NCI-H526 treated with DMSO at 0.1 percent for 48 hours (cell line): Measurements from ENCODE around the gene GLUL.
A peak's percentile ranks its signal among the peaks of the same experiment; 100 is the strongest.
"Not testable (repeated sequence)": the region's sequence is repeated elsewhere in the genome, so short reads cannot be mapped to it uniquely, and the experiment has no call there.

ENCODE experiments used
- DNase-seq: peaks from one replicate; lab custom pipeline; 2025; lab: John Stamatoyannopoulos, UW

Gene GLUL

DNA sequence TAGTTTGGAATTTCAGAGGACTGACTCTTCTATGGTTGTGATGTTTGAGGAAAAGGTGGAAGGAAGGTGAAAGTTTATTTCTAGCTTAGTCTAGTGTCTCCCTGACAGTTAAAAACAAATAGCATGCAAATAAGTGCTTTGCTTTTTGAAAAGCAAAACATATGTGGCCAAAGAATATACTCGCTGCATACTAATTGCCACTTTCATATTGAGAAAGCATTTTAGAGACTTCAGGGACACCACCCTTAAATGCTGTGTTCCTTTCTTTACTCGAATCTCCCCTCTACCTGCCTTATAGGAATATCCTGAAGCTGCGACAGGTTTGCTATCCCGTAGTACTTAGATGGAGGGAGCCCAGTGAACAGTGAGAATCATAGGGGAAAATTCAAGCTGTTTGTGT, 23.2 kb downstream of the GLUL start:
- peak; percentile 98 for DNase-seq

DNA sequence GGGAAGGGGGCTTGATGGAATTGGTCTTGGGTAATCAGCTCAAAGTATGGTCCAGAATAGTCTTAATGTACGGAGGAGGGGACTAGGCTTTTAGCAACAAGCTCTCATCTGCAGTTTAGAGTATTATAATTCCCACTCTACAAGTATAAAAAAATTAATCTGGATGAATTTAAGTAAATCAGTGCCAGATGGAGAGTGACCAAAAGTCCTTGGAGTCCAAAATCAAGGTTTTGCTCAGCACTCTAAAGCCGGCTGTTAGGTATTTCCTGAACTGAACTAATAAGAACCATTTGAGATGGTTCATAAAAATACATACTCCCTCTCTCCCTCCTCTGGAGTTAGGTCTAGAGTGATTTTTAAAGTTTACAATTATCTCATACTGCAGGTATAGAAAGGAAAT, 23.7 kb downstream of the GLUL start:
- DNase-seq = no peak

DNA sequence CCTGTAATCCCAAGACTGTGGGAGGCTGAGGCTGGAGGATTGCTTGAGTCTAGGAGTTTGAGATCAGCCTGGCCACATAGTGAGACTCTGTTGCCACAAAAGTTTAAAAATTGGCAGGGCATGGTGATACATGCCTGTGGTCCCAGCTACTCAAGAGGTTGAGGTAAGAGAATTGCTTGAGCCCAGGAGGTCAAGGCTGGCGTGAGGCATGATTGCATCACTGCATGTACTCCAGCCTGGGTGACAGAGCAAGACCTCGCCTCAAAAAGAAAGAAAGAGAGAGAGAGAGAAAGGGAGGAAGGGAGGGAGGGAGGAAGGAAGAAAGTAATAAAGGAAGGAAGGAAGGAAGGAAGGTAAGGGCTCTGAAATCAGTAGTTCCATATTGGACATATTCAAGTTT, 25.0 kb downstream of the GLUL start:
- no peak for DNase-seq

DNA sequence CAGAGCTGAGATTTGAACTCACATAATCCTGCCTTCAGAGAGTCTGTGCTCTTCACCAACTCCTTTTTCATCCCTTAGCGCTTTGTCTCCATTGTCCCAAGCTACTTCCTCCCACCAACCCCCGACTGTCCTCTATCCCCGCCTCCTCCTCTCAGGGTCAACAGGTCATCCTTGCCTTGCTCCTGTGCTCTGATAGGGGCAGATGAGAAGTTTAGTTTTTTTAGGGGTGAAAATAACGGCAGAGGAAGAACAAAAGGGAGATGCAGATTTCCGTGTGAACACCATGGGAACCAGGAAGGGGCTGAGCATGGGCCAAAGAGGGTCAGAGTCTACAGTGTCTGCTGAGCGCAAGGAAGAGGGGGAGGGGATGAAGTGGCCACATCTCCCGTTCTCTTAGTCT, 31.9 kb downstream of the GLUL start:
- no peak for DNase-seq

DNA sequence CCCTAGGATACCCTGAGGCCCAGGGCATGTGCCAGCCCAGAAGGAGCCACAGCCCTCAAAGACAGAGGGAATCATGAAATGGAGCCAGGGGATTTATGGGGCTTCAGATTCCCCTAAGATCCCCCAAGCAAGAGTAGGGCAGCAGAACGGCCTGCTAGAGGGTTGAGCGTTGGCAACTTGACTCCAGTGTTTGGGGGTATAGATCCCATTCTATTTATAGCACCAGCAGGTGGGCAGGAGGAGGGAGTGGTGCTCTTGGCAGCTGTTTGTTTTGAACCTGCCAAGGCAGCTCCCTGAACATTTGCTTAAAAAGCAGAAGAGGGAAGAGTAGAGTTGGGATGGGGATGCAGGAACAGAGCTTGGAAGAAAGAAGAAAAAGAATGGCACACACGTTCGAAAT, 33.7 kb downstream of the GLUL start:
- DNase-seq = peak; percentile 95

DNA sequence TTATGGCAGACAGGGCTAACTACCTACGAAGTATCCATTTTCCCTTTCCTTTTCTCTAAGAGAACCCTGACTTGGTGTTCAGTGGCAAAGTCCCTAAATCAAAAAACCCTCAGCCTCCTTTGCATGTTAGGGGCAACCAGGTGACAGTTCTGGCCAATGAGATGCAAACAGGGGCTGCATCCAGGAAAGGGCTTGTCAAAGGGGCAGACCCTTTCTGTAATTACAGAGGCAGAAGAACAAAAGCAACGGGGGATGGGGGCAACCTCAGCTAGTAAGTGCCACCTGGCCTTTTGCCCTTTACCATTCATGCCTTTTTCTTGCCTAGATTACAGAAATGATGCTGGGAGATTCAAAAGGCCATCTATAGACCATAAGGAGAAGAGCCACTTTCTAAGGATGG, 34.4 kb downstream of the GLUL start:
- peak; percentile 46 for DNase-seq

DNA sequence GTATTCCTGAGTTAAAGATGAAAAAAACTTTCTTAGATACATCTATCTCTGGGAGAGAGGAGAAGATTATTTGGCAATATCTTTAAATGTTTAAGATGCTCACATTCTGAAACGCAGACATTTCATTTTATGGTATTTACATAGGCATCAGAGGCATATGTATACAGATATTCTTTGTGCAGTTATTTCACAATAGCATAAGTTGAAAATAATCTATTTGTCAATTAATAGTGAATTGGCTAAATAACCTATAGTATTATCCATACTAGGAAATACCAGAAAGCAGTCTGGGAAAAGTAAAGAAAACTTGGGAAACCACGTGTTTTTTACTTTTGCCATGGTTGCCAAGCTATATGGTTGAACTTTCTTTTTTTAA, 35.9 kb downstream of the GLUL start:
- DNase-seq = no peak

DNA sequence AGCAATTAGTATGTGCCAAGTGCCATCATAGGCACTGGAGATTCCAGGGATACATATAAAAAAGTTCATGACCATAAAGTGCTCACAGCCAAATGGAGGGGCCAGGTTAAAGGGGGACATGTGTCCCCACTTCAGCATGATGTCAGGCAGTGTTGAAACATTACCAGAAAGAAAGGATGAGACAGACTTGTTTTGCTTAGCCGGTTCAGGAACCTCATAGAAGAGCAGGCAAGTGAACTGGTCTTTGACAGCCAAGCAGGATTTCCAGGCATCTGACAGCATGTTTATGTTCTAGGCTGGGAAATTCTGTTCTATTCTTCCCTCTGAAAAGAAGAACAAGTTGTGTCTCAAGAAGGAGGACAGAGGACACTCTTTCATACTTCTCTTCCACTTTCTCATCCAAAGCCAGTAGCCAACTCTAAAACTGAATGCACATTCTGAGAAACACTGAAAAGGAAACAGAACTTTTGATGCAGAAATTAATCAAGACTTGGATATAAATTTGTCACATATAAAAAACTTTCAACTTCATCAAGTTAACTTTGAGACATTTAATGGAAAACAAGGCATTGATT, 39.7 kb downstream of the GLUL start:
- DNase-seq = no peak

DNA sequence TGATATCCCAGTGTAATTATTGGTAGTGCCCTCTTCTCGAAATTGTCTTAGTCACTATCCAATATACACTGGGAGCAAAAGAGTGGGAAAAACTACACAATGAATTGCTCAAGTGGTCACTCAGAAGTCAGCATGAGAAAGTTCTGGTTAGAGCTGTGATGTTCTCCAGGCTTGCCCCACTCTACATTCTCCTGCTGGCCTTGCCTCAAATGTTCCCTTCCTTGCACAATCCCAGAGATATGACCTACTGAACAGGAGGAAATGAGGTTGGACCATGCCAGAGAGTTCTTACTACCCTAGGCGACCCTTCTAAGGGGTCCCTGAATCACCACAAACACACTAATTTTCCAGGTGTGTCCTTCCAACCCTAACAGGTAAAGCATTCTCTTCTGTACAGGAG, 40.8 kb downstream of the GLUL start:
- DNase-seq = no peak

DNA sequence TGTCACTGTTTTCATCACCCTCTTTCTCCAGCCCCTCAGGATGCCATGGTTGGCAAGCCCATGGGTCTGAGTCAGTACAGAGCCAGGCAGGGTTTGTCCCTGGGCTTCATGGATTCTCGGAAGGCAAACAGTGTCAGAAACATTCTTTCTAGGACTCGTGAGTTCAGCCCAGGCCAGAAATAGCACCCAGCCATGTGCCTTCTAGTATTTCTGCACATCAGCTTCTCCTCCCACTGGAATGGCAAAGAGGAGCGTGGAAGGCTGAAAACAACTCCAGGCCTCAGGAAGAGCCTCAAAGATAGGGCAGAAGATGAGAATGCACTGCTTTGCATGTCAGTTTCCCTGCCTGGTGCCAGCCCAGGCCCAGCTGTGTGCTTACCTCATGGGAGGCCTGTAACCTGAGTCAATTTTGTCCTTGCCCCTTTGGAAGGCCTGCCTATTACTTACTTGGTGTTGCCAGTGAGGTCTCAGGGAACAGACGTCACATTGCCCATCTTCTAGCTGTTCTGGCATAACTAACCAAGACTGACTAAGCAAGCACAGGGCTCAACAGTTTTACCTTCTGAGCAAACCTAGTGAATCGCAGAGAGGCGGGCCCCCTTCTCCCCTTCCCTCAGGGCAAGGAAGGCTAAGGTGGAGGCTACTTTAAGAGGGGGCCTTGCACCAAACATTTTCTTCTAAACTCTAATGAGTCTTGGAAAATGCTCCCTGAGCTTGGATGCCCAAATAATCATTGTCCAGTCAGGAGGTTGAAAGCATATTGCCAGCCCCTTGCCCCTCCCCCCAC, 42.4 kb downstream of the GLUL start:
- peak; percentile 99 for DNase-seq

DNA sequence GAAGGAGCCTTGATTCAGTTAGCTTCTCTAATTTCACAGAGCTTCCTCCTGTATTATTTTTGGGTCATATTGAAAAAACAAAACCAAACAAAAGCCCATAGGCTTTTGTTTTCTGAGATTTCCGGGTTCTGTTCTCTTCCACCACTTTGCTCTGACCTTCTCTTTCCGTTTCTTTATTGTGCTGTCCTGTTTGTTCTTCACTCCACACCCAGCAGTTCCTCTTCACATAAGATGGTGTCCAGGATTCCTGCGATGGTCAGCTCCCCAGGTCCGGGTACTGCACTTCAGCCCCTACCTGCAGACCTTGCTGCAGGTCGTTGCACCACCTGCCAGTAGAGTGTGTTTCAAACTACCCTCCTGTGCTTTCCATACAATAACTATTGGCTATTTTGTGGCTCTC, 44.6 kb downstream of the GLUL start:
- DNase-seq = no peak

DNA sequence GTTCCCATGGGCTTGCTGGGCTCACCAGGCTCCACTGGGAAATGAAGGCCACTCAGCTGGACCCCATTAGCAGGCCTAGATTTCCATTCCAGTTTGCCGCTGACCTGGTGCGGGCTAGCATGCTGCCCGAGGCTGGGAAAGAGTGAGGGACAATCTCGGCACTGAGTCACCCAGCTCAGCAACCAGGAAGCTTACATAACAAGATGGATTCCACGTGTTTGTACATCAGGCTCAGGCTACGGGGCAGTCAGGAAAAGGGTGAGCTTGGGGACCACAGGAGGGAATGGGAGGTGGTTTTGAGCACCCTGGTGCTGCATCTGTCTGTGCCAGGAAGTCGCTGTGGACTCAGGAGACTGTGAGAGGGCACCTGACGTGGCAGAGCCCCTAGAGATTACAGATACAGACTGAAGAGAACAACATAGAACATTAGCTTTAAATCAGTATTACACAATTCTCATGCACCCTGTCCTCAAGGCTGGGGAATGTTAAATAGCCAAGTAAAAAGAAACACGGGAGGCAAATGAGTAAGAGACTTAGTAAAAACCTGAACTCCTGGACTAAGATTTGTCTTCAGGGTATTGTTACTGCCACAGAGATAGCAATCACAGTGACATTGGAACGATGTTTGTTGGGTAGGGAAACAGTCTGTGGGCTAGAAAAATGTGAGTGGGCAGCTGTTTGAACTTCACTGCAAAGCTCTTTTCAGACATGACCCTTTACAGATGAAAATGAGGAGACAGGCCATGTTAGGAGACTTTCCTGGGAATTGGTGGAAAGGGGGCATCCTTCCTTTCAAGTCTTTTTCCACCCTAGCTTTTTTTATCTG, 51.1 kb downstream of the GLUL start:
- DNase-seq = no peak

DNA sequence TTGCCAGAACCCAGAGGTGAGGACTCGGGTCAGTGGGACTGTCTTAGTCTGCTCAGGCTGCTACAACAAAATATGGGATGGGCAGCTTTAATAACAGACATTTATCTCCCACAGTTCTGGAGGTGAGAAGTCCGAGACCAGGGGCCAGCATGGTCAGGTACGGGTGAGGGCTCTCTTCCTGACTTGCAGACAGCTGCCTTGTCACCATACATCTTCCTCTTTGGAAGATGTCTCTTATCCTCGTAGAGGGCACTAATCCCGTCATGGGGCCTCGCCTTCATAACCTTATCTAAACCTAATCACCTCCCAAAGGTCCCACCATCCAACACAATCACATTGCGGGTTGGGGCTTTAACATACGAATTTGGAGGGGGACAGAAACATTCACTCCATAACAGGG, 51.9 kb downstream of the GLUL start:
- no peak for DNase-seq

DNA sequence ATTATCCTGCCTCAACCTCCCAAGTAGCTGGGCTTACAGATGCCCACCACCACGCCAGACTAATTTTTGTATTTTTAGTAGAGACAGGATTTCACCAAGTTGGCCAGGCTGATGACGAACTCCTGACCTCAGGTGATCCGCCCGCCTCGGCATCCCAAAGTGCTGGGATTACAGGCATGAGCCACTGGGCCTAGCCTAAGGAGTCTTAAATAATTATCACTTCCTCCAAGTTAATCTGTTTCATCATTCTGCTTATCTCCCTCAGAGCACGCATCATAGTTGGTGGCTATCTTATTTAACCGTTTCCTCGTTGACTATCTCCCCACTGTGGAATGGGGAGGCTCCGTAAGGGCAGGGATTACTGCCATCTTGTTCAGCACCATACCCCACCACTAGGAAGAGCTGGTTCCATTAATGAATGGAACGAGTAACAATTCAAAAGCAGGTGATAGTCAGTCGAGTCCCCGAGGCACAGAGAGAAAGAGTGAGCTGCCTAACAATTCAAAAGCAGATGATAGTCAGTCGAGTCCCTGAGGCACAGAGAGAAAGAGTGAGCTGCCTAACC, 52.7 kb downstream of the GLUL start:
- DNase-seq = no peak

DNA sequence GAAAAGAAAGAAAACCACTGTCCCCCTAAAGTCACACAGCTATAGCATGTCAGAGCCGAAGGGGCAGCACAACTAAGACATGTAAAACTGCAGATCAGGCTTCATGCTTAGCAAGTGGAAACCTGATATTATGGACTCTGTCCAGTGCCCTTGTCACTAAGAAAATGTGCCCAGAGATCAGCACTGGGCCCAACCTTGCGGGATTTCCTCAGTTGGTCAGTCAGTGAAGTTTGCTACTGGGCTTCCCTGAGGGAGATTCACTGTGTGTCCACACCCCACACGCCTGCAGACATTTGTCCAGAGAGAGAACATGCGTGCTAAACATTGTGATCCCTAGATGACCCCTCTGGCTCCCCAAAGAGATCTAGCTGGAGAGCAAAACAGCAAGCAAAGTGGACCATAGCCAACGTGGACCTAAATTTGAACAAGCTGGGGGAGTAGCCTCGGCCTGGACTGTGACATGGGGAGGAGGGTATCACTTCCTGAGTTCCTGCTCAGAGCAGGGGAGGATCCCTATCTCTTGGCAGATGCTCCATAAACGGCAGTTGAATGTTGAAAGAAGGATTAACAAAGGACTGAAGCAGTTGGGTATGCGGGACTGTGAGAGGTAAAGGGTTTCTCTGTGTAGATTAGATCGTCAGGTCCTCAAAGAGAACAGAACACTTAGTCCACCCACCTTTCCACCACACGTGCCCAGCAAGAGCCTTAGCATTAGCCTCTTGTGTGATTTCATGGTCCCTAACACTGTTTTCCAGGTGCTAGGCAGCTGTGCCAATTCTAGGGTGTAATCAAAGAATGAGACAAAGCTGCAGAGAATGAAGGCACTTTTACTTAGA, 53.6 kb downstream of the GLUL start:
- peak; percentile 39 for DNase-seq

DNA sequence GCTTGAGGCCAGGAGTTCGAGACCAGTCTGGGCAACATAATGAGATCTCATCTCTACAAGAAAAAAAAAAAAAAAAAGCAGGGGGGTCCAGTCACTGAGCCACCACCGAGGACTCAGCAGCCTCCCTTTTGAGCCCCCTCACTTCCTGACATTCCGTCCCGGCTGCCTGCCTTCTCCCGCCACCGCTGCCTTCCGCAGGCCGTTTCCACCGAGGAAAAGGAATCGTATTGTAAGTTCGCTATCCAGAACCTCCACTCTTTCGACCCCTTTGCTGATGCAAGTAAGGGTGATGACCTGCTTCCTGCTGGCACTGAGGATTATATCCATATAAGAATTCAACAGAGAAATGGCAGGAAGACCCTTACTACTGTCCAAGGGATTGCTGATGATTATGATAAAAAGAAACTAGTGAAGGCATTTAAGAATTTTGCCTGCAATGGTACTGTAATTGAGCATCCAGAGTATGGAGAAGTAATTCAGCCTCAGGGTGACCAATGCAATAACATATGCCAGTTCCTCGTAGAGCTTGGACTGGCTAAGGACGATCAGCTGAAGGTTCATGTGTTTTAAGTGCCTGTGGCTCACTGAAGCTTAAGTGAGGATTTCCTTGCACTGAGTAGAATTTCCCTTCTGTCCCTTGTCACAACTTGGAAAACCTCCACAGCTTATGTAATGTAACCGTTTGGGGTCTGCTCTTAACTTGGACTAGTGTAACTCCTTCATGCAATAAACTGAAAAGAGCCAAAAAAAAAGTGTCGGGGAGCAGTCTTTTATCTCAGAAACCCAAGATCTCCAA, 55.6 kb downstream of the GLUL start:
- DNase-seq = no peak

DNA sequence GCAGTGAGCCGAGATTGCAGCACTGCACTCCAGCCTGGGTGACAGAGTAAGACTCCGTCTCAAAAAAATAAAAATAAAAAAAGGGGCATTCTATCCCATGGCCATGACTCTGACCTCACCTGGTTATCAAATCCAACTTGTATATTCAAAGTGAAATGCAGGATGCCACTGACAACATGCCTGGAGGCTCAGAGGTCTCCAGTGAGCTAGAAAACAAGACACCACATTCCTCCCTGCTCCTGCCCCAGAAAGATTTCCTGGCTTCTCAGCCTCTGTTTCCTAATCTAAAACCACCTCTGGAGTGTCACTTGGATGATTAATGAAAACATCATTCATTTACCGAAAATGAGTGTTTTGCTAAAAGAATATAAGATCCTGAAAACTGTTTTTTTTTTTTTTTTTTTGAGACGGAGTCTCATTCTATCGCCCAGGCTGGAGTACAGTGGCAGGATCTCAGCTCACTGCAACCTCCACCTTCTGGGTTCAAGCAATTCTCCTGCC, 58.5 kb downstream of the GLUL start:
- DNase-seq = not testable (repeated sequence)

DNA sequence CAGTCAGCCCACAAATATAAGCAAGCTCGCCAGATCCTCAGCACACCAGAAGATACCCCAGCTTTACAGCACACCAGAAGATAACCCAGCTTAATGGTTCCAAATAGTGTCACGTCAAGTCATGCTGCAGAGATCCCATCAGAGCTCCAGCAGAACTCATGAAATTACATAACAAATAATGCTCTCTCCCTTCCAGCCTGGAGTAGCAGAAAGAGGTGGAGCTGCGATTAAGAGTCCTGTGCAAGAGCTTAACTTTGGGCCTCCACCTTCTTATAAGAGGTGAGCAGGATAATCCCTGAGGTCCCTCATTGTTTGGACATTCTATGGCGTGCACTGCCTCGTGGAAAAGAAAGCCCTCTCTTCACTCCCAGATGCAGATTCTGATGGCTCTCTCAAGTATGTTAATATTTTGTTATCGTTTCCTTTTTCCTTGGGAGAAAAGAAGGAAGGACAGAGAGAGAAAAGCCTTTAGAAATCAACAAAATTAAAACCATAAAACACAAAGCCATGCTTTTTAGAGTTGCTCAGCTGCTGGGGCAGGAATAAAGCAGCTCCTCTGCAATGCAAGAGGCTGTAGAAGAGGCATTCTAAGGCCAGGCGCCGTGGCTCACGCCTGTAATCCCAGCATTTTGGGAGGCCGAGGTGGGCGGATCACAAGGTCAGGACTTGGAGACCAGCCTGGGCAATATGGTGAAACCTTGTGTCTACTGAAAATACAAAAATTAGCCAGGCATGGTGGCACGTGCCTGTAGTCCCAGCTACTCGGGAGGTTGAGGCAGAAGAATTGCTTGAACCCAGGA, 59.1 kb downstream of the GLUL start:
- DNase-seq = no peak
